ENCODE results near the gene TMEM187. TPM values are rescaled to one million over a fixed set of nuclear protein-coding genes. Genes with fewer than 3 reads are reported as not detected.

Gene TMEM187
- polyA plus RNA-seq, 1 donor: 2.8 TPM

Other genes starting within 250 kb of the TMEM187 start
- gene BCAP31, start 248.4 kb upstream of the TMEM187 start, polyA plus RNA-seq (ENCODE audit: insufficient read length): 74.1 TPM
- 10.3 TPM for gene ABCD1, start 247.9 kb upstream of the TMEM187 start, polyA plus RNA-seq (ENCODE audit: insufficient read length)
- 2.3 TPM for gene PLXNB3, start 208.5 kb upstream of the TMEM187 start, polyA plus RNA-seq (ENCODE audit: insufficient read length)
- gene SRPK3, start 191.7 kb upstream of the TMEM187 start, polyA plus RNA-seq (ENCODE audit: insufficient read length): 299 TPM
- gene IDH3G, start 178.4 kb upstream of the TMEM187 start, polyA plus RNA-seq (ENCODE audit: insufficient read length): 49.6 TPM
- 115 TPM for gene SSR4, start 178.1 kb upstream of the TMEM187 start, polyA plus RNA-seq (ENCODE audit: insufficient read length)
- 2.4 TPM for gene PDZD4, start 142.2 kb upstream of the TMEM187 start, polyA plus RNA-seq (ENCODE audit: insufficient read length)
- 1.9 TPM for gene L1CAM, start 86.6 kb upstream of the TMEM187 start, polyA plus RNA-seq (ENCODE audit: insufficient read length)
- 1.1 TPM for gene AVPR2, start 68.1 kb upstream of the TMEM187 start, polyA plus RNA-seq (ENCODE audit: insufficient read length)
- gene ARHGAP4, start 46.5 kb upstream of the TMEM187 start, polyA plus RNA-seq (ENCODE audit: insufficient read length): 21.5 TPM
- 75.3 TPM for gene NAA10, start 37.7 kb upstream of the TMEM187 start, polyA plus RNA-seq (ENCODE audit: insufficient read length)
- 3.7 TPM for gene RENBP, start 28.1 kb upstream of the TMEM187 start, polyA plus RNA-seq (ENCODE audit: insufficient read length)
- gene HCFC1, start 936 bp upstream of the TMEM187 start, polyA plus RNA-seq (ENCODE audit: insufficient read length): 30.7 TPM
- 46.7 TPM for gene IRAK1, start 47.1 kb downstream of the TMEM187 start, polyA plus RNA-seq (ENCODE audit: insufficient read length)
- gene MECP2, start 125.0 kb downstream of the TMEM187 start, polyA plus RNA-seq (ENCODE audit: insufficient read length): 21.2 TPM
- not detected for gene OPN1LW, start 171.5 kb downstream of the TMEM187 start, polyA plus RNA-seq (ENCODE audit: insufficient read length)
- not detected for gene OPN1MW, start 209.8 kb downstream of the TMEM187 start, polyA plus RNA-seq (ENCODE audit: insufficient read length)
- not detected for gene OPN1MW2, start 247.0 kb downstream of the TMEM187 start, polyA plus RNA-seq (ENCODE audit: insufficient read length)

Data from forelimb muscle (tissue), 1 donor.